SK-N-MC (cell line): ENCODE results near the gene C6orf141.

ENCODE experiments used
- DNase-seq: peaks from one replicate; pipeline ENCODE4 v3.0.0-alpha.2; 2011; ENCODE audit warnings: low read depth, low spot score
- H3K27ac ChIP-seq: fragments of 200-600 bp; sonication (generic); 2 replicates; pipeline ENCODE4 v1.5.1; 2016; ENCODE audit warnings: mixed run types
- H3K36me3 ChIP-seq: fragments of 200-600 bp; sonication (generic); 2 replicates; pipeline ENCODE4 v1.6.1; 2017; ENCODE audit warnings: antibody characterized with exemption, low read length, mixed read lengths; ENCODE audit not compliant: insufficient read depth
- H3K4me3 ChIP-seq: fragments of 200-600 bp; sonication (generic); 2 replicates; pipeline ENCODE4 v1.5.1; 2016
- H3K9ac ChIP-seq: fragments of 200-600 bp; sonication (generic); 2 replicates; pipeline ENCODE4 v1.8.0; 2017; ENCODE audit warnings: mixed run types, mixed read lengths; ENCODE audit not compliant: insufficient read length
- H3K9me3 ChIP-seq: fragments of 200-600 bp; sonication (generic); 2 replicates; pipeline ENCODE4 v1.6.1; 2017; ENCODE audit warnings: low read depth, mild to moderate bottlenecking, antibody characterized with exemption, low read length, moderate library complexity, mixed read lengths
- EZH2 ChIP-seq: fragments of 200-600 bp; sonication (generic); IDR thresholded peaks from one replicate; pipeline ENCODE4 v1.6.1; 2017; ENCODE audit warnings: antibody characterized with exemption
- FOXP2 ChIP-seq: optimal IDR thresholded peaks from 2 replicates; pipeline ENCODE3; 2011; ENCODE audit warnings: mild to moderate bottlenecking, moderate library complexity; ENCODE audit not compliant: insufficient read depth; ENCODE audit errors: extremely low read length, control extremely low read depth
- POLR2AphosphoS5 ChIP-seq: IDR thresholded peaks from 2 replicates; pipeline ENCODE4 v1.6.1; 2012; ENCODE audit warnings: mild to moderate bottlenecking, low read depth, low read length, borderline replicate concordance

The C6orf141 gene

DNA sequence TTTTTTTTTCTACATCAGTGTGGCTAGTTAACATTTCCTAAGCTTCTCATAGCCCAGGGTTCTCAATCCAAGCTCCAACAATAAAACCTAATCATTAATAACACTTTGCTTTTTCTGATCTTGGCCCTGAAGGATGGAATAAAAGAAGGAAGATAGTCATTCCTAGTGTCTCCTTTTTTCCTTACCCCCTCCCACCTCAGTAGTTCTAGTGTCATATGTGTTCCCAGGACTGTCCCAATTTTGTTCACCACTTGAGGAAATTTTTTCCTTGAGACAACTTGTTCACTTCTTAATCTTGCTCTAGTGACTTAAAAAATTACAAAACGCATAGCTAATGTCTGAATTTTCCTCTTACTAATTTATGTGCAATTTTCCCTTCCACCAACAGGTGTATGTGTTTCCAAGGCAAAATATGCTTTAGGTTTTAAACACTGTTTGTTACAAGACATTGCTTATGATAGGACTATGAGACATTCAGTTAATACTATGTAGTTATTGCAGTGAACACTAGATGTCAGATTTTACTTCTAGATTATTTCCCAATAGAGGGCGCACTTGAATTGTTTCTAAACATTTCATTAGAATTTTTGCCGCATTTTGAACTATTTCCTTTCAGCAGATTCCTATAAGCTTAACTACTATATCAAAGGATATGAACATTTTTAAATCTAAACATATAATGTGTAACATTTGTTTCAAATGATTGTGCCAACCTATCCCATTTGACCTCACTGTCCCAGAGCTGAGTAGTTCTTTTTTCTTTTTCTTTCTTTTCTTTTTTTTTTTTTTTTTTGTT is 18.5 kb upstream of the C6orf141 start:
- no peak for TF ChIP-seq EZH2
- no peak for TF ChIP-seq POLR2AphosphoS5
- no peak for TF ChIP-seq FOXP2
- Histone ChIP-seq H3K36me3 (no peaks in the 10 kb centered on the region), H3K9ac (no peak overlapping the region), H3K27ac (no peak overlapping the region), H3K9me3 (no peaks in the 10 kb centered on the region), H3K4me3 (no peak overlapping the region)
- DNase-seq, result peak; percentile 83

DNA sequence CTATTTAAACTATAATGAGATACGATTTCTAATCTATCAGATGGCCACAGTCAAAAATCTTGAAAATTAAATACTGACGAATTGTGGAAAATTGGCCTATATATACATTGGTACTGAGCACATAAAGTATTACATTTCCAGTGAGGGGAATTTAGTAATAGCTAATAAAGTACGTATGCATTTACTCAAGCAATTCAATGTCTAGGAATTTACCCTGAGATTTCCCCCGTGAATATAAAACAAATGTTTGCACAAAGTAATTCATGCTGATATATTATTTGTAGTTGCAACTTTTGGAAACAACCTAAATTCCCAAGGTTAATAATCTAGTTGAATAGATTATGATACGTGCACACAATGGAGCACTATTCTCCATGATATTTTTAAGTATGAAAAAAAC is 14.7 kb upstream of the C6orf141 start:
- Histone ChIP-seq H3K27ac (no peak overlapping the region), H3K9me3 (no peaks in the 10 kb centered on the region), H3K4me3 (no peak overlapping the region), H3K36me3 (no peaks in the 10 kb centered on the region), H3K9ac (no peak overlapping the region)
- no peak for DNase-seq
- TF ChIP-seq POLR2AphosphoS5 (no peak), FOXP2 (no peak), EZH2 (no peak)

DNA sequence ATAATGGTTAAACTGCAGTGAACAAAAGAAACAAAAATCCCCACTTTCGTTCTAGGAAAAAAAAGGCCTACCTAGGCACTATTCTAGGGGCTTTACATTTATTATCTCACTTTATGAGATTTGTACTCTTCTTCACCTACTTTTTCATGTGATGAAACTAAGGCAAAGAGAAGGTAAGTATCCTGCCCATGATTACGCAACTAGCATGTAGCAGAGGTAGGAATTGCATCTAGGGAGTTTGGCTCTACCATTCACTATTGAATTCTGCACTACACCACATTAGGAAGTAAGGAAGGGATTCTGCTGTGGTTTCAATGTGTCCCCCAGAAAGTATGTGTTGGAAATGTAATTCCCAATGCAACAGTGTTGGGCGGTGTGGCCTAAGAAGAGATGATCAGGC is 11.4 kb upstream of the C6orf141 start:
- Histone ChIP-seq H3K9me3 (no peaks in the 10 kb centered on the region), H3K9ac (no peak overlapping the region), H3K4me3 (no peak overlapping the region), H3K36me3 (no peaks in the 10 kb centered on the region), H3K27ac (no peak overlapping the region)
- no peak for TF ChIP-seq FOXP2
- DNase-seq, result no peak

DNA sequence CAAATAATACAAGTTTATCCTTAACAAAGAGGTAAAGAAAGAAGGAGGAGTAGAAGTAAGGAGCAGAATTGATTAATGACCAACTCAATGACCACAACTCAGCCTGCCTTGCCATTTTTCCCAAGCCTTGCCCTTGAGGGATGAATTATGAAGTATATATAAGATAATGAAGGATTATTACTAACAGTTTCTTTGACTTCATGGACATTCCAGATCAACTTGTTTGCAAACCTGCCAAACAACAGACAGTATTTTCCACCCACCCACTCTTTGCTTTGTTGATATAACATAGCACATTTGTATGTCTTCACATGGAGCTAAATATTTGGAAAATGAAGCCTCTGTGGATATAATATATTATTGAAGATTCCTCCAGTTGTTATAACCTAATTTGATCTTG is 9.9 kb upstream of the C6orf141 start:
- peak overlapping the region; percentile 95 for H3K27ac ChIP-seq
- no peaks in the 10 kb centered on the region for H3K36me3 ChIP-seq
- peak overlapping the region; percentile 40 for H3K9ac ChIP-seq
- peak; percentile 26 for DNase-seq
- no peaks in the 10 kb centered on the region for H3K9me3 ChIP-seq
- TF ChIP-seq EZH2 (no peak), FOXP2 (no peak), POLR2AphosphoS5 (no peak)
- H3K4me3 ChIP-seq, result peak overlapping the region; percentile 9; the same call in 1 of the 2 replicates

DNA sequence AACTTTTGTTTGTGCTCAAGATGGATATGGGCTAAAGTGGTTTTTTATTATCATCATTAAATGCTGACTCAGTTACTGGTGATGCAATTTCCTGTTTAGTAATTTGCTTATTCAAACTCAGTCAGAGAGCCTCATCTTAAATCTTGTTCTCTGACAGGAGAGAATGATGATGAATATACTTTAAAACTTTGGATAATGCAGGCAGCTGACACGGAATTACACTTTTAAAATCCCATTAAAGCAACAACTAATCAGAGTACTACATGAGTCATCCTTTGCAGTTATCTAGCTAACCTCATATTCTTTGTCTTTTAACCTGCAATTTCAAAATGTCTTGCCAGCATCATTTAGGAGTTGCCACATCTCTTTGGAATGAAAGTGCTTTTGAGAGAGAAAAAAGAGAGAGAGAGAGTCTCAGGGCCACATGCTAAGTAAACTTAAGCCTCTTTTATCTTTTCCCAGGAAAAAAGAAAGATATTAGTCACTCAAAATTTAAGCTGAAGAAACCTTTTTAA is 9.2 kb upstream of the C6orf141 start:
- Histone ChIP-seq H3K27ac (peak overlapping the region; percentile 95), H3K9me3 (no peaks in the 10 kb centered on the region), H3K4me3 (peak overlapping the region; percentile 59), H3K9ac (peak overlapping the region; percentile 72), H3K36me3 (no peaks in the 10 kb centered on the region)
- TF ChIP-seq FOXP2 (peak; percentile 48), EZH2 (no peak), POLR2AphosphoS5 (peak; percentile 65; the same call in 1 of the 2 replicates)
- DNase-seq, result peak; percentile 98

DNA sequence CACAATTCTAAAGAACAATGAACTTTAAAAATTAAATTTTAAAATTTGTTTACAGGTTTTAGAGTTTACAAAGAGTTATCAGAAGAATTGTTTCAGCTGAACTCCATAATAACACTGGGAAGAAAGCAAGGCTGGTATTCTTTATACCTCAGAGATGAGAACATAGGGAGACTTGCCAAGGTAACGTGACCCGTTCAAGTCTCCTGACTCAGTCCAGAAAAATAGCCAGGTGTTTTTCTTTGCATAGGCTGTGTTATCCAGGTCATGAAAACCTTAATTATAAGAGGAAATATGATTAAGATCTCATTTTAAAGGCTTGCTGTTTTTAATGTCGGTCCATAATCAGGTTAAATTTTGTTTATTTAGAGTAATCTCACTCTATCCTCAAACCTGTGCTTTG is 8.5 kb upstream of the C6orf141 start:
- Histone ChIP-seq H3K27ac (peak overlapping the region; percentile 95), H3K9ac (peak overlapping the region; percentile 72), H3K9me3 (no peaks in the 10 kb centered on the region), H3K4me3 (peak overlapping the region; percentile 59), H3K36me3 (no peaks in the 10 kb centered on the region)
- DNase-seq, result no peak
- no peak for TF ChIP-seq FOXP2
- no peak for TF ChIP-seq EZH2
- no peak for TF ChIP-seq POLR2AphosphoS5

DNA sequence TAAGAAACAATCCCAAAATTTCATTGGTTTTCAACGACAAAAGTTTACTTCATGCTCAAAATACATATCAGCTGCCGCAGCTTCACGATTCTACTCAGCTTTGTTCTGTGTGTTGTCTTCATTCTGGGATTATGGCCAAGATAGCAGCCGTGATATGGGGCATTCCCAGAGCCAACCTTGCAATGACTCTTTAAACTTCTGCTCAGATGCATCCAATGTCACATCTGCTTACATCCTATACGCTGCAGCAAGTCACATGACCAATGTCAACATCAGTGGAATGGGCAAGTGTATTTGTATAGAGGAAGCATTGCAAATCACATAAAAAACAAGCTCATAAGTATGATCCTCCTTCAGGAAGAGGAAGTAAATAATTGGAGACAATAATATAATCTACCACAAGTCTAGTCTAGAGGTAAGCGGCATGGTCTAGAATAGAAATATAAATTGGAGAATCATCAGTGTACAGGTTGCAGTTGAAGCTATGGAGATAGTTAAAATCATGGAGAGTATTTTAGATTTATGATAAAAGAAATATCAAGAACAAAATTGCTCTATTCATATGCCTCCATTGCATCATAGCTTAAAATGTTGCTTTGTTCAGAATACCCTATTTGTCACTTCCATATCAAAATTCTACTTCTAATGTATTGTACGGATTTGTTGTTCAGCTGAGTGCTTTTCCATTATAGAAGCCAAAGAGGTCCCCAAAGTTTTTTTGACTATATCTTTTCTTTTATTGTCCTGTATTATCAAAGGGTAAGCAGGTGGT is 7.2 kb upstream of the C6orf141 start:
- no peak for DNase-seq
- no peaks in the 10 kb centered on the region for H3K9me3 ChIP-seq
- H3K27ac ChIP-seq, result no peak overlapping the region
- H3K36me3 ChIP-seq, result no peaks in the 10 kb centered on the region
- H3K4me3 ChIP-seq, result no peak overlapping the region
- TF ChIP-seq POLR2AphosphoS5 (no peak), FOXP2 (no peak), EZH2 (no peak)
- no peak overlapping the region for H3K9ac ChIP-seq

DNA sequence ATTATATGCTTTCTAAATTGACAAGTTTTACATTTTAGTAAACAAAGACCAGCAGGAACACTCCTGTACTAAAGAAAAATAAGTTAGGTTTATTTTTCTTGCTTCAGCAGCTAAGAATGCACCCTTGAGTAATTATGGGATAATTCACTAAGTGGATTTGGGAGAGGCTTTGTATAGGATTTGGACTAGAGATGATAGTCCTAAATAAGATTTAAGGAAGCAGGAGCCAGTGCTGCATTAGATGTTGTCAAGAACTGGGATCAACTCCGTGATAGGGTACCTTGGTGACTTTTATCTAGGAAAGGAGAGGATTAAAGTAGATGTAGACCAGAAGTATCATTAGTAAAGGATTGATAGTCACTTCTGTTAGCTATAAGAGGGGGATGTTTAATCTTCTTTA is 4.1 kb upstream of the C6orf141 start:
- Histone ChIP-seq H3K9ac (no peak overlapping the region), H3K4me3 (no peak overlapping the region), H3K36me3 (no peaks in the 10 kb centered on the region), H3K27ac (no peak overlapping the region), H3K9me3 (no peaks in the 10 kb centered on the region)
- TF ChIP-seq POLR2AphosphoS5 (no peak), FOXP2 (no peak), EZH2 (no peak)
- DNase-seq, result no peak
